Measurements from ENCODE around the gene ABHD4. TPM values are rescaled to one million over a fixed set of nuclear protein-coding genes. Genes with fewer than 3 reads are reported as not detected.

The ABHD4 gene
- total RNA-seq, 1 experiment from 2014 or later: 9.1 TPM

GRCh38 chr14:22554498-22555383 lies 43.4 kb upstream of the ABHD4 start:
- no peaks in the 10 kb centered on the region for H3K79me2 ChIP-seq (ENCODE audit: low read length)
- no peaks in the 10 kb centered on the region for H3K9me2 ChIP-seq (replicated peaks; ENCODE audit: low read length)
- H3K9me3 ChIP-seq (ENCODE audit: low read length): no peaks in the 10 kb centered on the region
- BruUV-seq (replicated peaks): no TSS peak
- ATAC-seq: no peak
- H3K27me3 ChIP-seq (ENCODE audit: low read length): no peaks in the 10 kb centered on the region
- peak overlapping the region; percentile 94 for H3K27ac ChIP-seq (ENCODE audit: low read length)
- no peaks in the 10 kb centered on the region for H3F3A ChIP-seq (ENCODE audit: low read length, unreplicated experiment)
- ChIA-PET POLR2A (ENCODE audit: unreplicated experiment) (no interaction called here), CTCF (interaction anchor here (0.6 to 2.3 kb wide), 4 partner anchors 122 to 296 kb away, joined by 3 to 6 read pairs (median 4); no protein-coding TSS in a partner anchor)
- H3K36me3 ChIP-seq (ENCODE audit: low read depth, low read length): no peaks in the 10 kb centered on the region; the same call in 1 of the 2 replicates
- DNase-seq: no peak
- H4K20me1 ChIP-seq (ENCODE audit: low read length): no peaks in the 10 kb centered on the region
- TF ChIP-seq CTCF (conservative IDR thresholded peaks at IDR 0.05; ENCODE audit: low read depth, low read length): no peak
- TF ChIP-seq EZH2phosphoT487 (IDR thresholded peaks at IDR 0.05; ENCODE audit: borderline replicate concordance, low read length): no peak
- no peak for TF ChIP-seq EZH2 (IDR thresholded peaks at IDR 0.05; ENCODE audit: low read length, unreplicated experiment)
- H3K4me3 ChIP-seq (ENCODE audit: low read length): no peak overlapping the region
- no peak overlapping the region for H3K9ac ChIP-seq (ENCODE audit: low read length)
- intact Hi-C loops (cut with micrococcal nuclease): loop anchor here (5.0 to 10.0 kb wide), 4 partner anchors 80 to 508 kb away; no protein-coding TSS in a partner anchor
- no peak overlapping the region for H3K4me2 ChIP-seq (ENCODE audit: low read length)
- H2AFZ ChIP-seq (ENCODE audit: low read length): no peak overlapping the region
- H3K4me1 ChIP-seq (ENCODE audit: insufficient read depth, low read length): peaks cover 59% of the 10 kb centered on the region

DNA sequence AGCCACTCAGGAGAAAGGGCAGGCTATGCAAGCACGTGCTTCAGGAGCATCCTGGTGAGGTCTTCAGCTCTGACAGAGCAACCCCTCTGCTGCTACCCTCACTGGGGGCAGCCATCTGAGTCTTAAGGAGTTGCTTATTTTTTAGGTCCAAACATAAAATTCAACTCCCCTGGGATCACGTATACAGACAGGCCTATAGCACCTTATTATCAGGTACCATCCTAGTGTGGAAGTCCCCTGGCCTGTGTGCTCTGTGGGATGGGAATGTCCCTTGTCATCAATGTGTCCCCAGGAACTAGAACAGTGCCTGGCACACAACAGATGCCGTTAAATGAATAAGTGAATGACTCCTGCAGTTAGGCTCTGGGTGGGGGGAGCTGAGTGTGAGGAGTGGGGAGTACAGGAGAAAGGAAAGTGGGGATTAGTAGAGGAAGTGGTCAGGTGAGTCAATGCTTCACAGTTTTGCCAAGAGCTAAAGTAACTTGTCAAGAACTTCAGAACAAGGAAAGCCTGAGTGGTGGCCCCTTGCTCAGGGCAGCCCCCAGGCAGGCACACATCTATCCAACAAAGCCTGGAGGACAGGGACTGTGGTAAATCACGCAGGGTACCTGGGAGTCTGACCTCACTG lies 42.6 kb upstream of the ABHD4 start:
- H3K27me3 ChIP-seq (ENCODE audit: low read length): no peaks in the 10 kb centered on the region
- no peaks in the 10 kb centered on the region for H3K9me3 ChIP-seq (ENCODE audit: low read length)
- intact Hi-C loops (cut with micrococcal nuclease): loop anchor here (2.0 to 10.0 kb wide), 5 partner anchors 81 to 507 kb away; no protein-coding TSS in a partner anchor
- peak overlapping the region; percentile 83 for H3K4me2 ChIP-seq (ENCODE audit: low read length)
- H3K9me2 ChIP-seq (replicated peaks; ENCODE audit: low read length): no peaks in the 10 kb centered on the region
- DNase-seq (peak; percentile 83), ATAC-seq (peak; percentile 6; the same call in 1 of the 2 replicates)
- no peaks in the 10 kb centered on the region; the same call in 1 of the 2 replicates for H3K36me3 ChIP-seq (ENCODE audit: low read depth, low read length)
- POLR2A ChIA-PET (ENCODE audit: unreplicated experiment): no interaction called here
- BruUV-seq (replicated peaks): no TSS peak
- CTCF ChIA-PET: interaction anchor here (0.5 to 2.3 kb wide), 11 partner anchors 87 to 431 kb away, joined by 3 to 7 read pairs (median 4); partner anchors contain the start of gene OXA1L
- H3K4me3 ChIP-seq (ENCODE audit: low read length): no peak overlapping the region
- 0 out of 2 replicates have a peak overlapping the region, but pooled peaks have one; percentile 39 for H2AFZ ChIP-seq (ENCODE audit: low read length)
- H3K4me1 ChIP-seq (ENCODE audit: insufficient read depth, low read length): peaks cover 51% of the 10 kb centered on the region
- H3K9ac ChIP-seq (ENCODE audit: low read length): peak overlapping the region; percentile 65
- H3K79me2 ChIP-seq (ENCODE audit: low read length): no peaks in the 10 kb centered on the region
- no peaks in the 10 kb centered on the region for H4K20me1 ChIP-seq (ENCODE audit: low read length)
- H3F3A ChIP-seq (ENCODE audit: low read length, unreplicated experiment): no peaks in the 10 kb centered on the region
- peak overlapping the region; percentile 94 for H3K27ac ChIP-seq (ENCODE audit: low read length)
- no peak for TF ChIP-seq EZH2 (IDR thresholded peaks at IDR 0.05; ENCODE audit: low read length, unreplicated experiment)
- TF ChIP-seq EZH2phosphoT487 (IDR thresholded peaks at IDR 0.05; ENCODE audit: borderline replicate concordance, low read length): no peak
- TF ChIP-seq CTCF (conservative IDR thresholded peaks at IDR 0.05; ENCODE audit: low read depth, low read length): no peak
